GM18498 (cell line): ENCODE measurements around the gene FARP1.

Experiments used
- ATAC-seq: cut with Tn5 transposase; IDR thresholded peaks from one replicate; pipeline ENCODE4 v1.9.1; 2021; ENCODE audit warnings: mild to moderate bottlenecking, moderate library complexity; ENCODE audit not compliant: unreplicated experiment

The FARP1 gene

DNA sequence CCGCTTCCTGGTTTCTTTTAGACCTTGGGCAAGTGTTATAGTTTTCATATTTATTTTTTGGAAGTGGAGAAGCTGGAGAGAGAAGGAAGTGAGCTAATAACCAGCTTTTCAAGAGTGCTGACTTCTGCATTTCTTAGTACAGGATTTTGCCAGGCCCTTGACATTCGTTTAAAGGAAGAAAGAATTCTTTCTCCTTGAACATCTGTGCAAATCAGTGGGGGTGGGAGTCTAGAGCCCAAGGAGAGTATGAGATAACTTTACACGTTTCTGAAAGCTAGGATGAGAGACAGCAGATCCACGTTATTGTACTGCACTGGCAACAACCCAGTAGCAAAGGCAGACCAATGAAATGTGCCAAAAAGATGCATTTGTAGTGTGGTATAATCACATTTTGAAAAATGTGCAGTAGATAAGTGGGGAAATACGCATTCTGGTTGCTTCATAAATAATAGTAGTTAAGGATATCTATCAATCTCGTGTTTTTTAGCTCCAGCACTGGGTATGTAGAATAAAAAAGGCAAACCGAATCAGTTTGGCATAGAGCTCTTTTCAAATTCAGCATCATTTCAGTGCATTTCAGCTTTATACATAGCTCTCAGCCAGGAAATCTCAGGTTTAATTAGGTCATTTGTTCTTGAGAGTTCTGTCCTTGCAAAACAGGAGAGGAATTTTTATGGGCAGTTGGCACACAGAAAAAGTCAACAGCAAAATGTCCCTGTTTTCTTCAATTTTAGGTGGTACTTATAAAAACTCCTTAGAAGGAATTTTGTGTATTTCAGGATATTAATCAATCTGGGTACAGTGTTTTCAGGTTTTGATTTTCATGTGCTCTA lies 29.9 kb downstream of the FARP1 start:
- ATAC-seq: no peak

DNA sequence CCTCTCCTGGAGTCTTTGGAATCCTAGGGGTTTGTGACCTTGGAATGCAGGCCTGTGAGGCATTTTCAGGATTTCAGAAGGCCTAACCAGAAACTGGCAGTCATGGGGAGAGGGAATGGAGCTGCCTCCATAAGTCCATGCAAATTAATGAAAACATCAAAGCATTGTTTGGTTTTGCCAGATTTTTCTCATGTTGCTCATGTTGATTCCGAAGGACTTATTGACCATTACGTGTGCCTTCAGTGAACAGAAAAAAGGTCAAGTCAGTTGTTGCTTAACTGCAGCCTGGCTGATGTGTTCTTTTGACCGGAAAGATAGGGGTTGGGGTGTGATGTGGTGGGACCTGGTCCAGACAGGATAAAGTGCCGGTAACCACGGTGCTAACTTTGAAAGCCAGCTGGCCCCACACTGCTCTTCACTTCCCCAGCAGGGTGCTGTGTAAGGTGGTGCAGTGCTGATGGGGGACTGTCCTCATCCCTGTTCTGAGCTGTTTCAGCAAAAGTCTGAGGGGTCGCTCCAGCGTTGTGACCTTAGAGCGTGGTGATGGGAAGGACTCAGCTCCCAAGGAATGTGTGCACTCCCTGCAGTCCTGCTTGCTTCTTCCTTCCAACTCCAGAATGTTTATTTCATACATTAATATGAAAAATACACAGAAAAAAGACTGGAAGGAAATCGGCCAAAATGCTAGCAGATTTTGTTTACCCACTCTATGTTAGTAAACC lies 30.7 kb downstream of the FARP1 start:
- no peak for ATAC-seq

DNA sequence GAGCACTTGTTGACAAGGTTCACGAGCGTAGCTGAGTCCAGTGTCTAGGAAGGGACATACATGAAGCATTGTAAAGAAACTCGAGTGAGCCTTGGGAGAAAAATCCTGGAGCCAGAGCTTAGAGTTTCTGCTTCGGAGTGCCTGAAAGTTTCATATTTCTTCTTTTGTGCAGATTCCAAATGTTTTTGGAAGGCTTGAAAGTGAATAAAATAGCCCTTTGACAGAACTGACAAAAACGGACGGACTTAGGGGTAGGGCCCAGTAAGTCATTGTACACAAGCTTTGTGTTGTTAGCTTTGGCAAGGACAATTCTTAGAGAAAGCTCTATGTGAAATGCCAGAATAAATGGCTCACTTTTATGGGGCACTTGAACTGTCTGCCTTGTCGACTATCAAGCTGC lies 31.4 kb downstream of the FARP1 start:
- no peak for ATAC-seq

DNA sequence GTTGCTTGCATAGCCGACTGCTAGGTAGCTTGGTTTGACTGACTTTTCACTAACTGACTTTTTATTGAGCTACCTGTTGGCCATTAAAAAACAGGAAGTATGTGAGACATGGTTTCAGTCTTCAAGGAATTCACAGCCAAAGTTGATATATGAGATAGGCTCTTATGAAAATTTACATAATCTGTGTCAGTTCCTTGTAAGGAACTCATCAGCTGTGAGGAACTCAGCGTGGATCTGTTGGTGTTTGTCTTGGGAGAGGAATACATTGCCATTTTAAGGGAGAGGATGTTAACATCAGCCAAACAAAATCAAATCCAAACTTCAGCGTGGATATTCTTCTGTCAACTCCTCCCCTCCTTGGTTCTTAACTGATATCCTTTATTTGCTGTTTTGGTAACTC lies 32.1 kb downstream of the FARP1 start:
- ATAC-seq: no peak

DNA sequence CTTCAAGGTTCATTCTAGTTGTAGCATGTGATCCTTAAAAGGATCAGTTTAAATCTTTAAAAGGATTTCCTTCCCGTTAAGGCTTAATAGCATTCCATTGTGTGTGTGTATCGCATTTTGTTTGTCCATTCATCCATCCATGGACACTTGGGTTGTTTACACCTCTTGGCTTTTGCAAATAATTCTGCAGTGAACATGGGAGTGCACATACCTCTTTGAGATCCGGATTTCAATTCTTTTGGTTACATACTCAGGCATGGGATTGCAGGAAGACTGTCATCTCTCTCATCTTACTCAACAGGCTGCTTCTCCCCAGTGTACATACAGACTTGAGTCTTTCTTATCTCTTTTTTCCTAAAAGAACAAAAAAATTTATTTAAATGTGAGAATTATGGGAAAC lies 32.9 kb downstream of the FARP1 start:
- no peak for ATAC-seq

DNA sequence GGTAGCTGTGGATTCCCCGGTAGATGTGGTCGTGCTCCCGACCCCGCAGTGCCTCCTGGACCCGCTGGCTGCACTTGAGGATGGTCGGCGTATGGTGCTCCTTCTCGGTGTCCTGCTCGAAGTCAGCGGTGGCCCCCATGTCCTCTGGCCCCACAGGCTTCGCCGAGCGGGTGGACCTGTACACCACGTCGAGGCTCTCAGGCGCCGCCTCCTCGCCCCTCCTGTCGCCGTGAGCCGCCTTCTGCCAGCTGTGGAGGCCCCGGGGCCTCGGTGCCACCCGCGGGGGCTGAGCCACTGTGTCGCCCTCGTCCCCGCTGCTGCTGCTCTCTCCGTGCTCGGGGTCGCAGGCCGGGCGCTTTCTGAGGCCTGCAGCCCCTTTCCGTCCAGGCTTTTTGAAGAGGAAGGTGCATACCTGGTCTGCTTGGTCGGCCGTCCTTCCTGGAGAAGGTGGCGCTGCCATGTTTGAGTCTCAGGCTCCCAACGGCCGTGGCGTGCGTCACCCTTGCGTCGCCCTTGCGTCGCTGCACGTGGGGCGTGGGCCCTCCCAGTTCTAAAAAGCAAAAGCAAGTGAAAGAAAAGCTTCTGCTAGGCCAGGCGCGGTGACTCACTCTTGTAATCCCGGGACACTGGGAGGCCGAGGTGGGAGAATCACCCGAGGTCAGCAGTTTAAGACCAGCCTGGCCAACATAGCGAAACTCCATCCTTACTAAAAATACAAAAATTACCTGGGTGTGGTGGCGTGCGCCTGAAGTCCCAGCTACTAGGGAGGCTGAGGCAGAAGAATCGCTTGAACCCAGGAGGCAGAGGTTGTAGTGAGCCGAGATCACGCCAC lies 34.1 kb downstream of the FARP1 start, which contains the start of gene RNF113B:
RNF113B (minus strand) TSS at position 493 of the 832 bp plus-strand sequence; CDS start at position 460, 33 bp downstream.
- ATAC-seq: no peak

DNA sequence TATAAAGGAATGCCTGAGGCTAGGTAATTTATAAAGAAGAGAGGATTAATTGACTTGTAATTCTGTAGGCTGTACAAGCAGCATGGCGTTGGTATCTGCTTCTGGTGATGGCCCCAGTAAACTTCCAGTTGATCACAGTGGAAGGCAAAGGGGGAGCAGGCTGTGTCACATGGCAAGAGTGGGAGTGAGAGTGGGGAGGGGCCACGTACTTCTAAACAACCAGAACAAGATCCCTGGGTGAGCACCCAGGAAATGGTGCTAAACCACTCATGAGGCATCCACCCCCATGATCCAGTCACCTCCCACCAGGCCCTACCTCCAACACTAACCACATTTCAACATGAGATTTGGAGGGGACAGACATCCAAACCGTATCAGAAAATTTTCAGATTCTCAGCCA lies 37.2 kb downstream of the FARP1 start:
- no peak for ATAC-seq

DNA sequence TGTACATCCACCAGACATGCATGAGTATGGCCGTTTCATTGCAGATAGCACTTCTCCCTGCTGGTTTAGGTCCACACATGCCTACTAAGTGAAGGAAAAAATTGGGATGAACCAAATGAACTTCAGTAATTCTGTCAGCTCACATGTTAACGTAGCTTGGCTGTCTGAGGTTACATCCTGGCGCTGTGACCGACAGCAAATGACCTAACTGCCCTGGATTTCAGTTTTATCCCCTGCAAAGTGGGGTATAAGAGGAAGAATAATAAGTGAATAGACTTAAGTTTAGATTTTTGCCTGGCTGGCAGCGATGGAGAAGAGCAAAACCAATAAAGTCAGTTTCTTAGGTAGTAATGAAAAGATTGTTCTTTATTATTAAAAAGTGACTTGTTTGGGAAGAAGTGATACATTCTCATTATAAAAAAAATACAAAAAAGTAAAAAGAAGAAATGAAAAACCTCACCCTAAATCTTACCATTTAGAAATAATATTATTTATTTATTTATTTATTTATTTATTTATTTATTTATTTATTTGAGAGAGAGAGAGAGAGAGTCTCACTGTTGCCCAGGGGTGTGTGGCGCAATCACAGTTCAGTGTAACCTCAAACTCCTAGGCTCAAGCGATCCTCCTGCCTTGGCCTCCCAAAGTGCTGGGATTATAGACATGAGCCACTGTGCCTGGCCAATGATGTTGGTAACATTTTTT lies 38.4 kb downstream of the FARP1 start:
- no peak for ATAC-seq

DNA sequence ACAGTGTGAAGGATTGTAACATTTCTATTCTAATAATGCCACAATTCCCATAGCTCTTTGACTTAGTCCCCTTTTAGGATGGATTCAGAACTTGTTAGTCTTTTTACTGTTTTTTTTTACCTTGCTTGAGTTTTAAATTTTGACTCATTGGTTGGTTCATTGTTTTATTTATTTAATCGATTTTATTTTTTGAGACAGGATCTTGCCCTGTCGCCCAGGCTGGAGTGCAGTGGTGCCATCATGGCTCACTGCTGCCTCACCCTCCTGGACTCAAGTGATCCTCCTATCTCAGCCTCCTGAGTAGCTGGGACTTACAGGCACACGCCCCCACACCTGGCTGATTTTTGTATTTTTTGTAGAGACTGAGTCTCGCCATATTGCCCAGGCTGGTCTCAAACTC lies 39.3 kb downstream of the FARP1 start:
- ATAC-seq: no peak

DNA sequence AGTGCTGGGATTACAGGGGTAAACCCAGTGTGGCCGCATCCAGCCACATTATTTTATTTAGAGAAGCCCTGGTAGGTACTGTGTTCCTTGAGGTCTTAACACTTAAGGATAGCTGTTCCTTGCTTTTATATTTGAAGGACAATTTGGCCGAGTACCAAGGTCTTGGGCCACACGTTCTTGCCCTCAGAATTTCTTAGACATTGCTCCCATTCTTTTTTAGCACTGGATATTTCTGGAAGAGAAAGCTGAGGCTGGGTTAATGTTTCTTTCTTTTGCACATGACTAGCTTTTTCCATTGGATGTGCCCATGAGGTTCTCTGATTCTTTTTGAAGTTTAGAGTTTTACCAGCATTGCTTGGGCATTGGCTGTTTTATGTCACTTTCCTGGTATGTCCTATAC lies 39.7 kb downstream of the FARP1 start:
- no peak for ATAC-seq

DNA sequence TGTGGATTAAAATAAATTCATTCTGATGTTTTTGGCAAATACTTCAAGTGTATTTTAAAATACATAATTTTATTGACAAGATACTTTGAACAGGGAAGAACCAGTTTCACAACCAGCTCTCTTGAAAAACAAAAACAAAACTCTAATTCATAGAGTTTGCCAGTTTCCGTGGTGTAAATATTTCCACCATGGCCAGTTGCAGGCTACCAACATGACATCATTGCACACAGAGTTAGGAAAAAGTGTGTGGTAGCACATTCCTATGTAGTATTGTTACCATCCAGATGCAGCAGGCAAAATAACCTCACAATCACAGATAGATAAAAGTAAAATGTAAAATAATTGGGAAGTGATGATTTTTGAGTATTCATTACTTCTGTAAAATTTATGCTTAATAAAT lies 41.9 kb downstream of the FARP1 start:
- no peak for ATAC-seq

DNA sequence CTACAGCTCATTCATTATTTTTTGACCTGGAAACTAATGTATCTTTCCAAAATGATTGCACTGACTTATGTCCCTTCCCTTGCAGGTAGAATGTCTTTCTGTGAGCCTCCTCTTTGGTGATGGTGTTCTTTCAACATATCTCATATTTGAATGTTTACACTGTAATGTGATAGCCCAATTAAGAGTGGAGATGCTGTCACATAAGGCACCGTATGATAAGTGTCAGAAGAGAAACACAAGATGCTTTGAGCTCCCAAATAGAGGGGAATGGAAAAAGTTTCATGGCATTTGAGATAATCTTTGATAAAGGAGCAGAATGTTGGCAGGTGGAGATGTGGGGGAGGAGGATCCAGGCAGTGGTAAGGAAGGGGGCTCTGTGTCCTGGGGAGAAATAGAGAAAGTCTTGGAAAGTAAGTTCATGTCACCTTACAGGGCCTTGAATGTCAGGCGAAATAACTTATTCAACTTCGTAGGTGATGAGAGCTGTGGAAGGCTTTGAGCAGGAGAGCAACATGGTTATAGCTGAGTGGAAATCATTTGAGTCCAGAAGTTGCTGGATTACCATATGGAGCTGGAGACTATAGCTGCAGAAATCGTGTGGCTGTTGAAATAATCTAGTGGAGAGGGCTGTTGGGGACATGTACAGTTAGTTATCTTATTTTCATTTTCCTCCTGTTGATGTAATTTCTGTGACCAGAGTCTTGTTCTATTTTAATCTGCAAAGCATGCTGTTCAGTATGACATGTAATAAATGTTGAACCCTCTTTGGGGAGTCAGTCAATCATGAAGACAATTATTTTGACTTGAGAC lies 44.5 kb downstream of the FARP1 start:
- ATAC-seq: no peak

DNA sequence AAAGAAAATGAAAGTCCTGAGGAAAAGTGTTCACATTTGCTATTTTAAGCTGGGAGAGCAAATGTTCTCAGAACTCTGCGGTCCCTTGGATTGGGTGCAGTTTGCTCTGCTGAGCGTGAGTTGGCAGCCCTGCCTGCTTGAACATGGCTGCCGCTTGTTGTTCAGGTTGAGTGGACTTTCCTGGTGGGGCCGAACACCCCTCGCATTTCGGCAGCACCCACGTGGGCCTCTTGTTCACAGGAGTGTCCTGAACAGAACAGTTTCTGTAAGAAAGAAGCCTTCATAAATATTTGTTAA lies 45.0 kb downstream of the FARP1 start:
- no peak for ATAC-seq

DNA sequence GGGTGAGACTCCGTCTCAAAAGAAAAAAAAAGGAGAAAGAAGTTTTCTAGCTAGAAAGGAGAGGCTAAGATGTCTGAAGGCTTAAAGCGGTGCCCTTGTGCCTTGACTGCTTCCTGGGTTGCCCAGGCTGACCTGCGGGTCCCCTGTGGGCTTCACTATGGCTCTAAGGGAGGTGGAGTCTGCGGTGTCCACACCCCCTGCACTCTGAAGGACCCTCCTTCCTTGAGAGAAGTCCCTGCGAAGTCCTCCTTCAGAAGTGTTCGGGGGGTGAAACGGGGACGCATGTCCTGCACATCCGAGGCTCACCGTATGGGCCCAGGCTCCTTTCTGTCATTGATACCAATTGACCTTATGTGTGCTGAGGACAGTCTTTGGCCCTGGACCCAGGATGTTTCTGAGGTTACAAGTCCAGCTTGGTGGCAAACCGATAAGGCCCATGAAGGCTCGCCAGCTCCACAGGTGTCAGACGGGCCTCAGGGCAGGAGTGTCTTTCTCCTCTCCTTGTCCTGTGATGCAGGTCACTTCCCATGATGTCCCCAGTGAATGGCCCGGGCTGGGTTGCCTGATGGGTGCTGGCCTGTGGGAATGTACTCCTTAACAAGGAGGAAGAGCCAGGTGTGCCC lies 45.8 kb downstream of the FARP1 start:
- ATAC-seq: no peak

DNA sequence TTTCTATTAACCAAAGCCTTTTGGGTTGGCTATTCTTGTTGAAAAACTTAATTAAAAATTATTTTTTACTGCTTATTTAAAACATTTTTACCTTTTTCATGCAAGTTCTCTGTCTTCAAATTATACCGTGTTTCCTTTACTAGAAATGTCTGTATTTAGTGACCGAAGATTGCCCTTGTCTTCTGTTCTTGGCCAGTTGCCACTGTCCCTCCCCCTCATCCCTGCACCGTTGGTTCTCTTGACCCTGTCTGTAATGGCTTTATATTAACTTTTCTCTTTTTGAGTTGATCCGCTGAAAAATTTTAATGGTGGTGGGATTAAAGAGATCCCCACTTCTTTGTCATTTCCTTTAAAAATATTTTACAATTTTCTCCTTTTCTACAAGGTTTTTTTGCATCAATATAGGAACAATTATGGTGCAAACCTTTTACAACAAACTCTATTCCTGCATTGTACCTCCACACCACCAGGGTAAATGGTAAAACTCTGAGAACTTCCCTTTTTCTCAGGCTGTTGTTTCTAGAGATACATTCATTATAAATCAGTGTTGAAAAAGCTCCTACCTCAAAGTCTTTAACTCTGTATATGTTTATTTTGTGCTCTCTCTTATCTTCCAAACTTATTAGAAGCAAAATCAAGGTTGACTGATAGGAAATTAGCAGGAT lies 47.1 kb downstream of the FARP1 start:
- ATAC-seq: no peak

DNA sequence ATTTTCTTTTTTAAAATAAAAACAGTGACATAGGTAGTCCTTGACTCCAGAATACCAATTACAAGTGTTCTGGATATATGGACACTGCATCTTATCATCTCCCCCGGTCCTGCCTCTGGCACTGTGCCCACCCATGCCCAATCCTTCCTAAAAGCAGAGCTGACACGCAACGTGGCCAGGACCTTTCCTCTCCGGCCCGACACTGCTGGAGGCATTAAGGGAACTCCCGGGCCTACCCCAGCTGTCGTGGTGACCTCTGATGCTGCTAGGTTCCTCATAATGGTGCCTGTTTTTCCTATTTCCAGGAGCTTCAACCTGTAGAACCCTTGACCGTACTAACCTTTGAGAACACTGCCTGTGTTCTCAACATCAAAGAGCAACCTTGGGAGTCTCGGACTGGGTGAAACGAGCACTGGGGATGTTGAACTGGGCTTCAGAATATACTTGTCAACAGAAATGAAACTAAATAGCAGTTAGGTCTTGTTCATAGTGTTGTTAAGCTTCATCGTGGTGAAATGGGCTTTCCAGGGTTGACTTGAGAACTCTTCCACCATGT lies 48.1 kb downstream of the FARP1 start:
- ATAC-seq: no peak

DNA sequence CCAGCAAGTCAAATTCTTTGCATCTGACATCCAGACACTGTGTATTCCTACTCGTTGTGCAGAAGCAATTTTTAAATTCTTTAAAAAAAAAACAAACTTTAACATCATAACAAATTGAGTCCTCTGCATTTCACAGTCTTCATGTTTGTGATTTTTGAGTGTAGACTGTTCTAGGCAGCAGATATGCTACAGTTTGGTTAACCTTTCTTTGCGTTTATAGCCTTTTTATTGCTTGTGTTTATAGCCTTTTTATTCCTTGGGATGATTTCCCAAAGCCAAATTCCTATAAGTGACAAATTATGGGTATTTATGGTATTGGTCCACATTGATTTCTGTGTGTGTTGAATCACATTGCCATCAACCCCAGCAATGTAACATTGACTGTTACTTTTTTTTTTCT lies 49.1 kb downstream of the FARP1 start:
- no peak for ATAC-seq

DNA sequence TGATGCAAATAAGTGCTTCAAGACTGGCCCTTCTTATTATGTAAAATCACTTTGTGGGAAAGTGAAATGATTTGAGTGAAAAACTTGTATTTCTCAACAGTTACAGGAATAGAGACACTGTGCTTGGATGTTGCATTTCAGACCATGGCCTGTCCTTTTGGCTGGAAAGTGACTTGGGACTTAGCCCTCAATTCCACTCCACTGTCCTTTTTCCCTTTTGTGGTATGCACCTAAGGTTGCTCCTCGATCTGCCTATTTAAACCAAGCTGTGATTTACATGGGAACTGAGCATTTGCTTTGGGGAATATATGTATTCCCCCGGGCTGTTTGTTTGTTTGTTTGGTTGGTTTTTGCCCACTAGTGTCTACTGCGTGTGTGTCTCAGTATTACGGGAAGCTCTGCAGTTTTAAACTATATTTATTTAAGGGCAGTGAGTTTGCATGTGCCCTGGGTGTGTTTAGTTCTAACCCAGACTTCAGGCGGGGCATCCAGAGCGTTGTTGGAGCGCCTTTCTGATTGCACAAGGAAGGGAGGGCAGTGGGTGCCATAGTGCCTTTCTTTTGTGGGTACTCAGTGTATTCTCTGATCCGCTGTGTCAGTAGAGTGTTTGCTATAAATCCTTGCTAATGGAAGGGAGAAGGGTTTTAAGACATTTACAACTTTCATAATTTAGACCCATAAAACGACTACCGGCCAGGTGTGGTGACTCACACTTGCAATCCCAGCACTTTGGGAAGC lies 52.3 kb downstream of the FARP1 start:
- ATAC-seq: no peak
